Adrenal gland (tissue), 5 donors: Measurements from ENCODE around the gene CASP14.
A peak's percentile ranks its signal among the peaks of the same experiment; 100 is the strongest.

Experiments used
- POLR2A ChIP-seq, 2 donors: fragments of 450-650 bp; IDR thresholded peaks; one replicate each; pipeline ENCODE4 v1.6.1; 2017; ENCODE audit warnings: antibody characterized with exemption in 2 of 2, mild to moderate bottlenecking in 2 of 2, moderate library complexity in 1 of 2
- TF ChIP-seq, protein P1 (sequence below), 6 experiments: fragments of 450-650 bp in 4 of 6; fragments of 200-600 bp in 2 of 6; sonication (generic) in 1 of 6; IDR thresholded peaks; 1 replicate in 5 of 6; 2 replicates in 1 of 6; pipeline versions ENCODE4 v1.5.1 to v1.8.0; 2016 to 2021; ENCODE audit warnings: antibody characterized with exemption in 6 of 6, mild to moderate bottlenecking in 2 of 6, moderate library complexity in 1 of 6
- donor health status: DM: no; HTN: no; CAD: no.

DNA sequence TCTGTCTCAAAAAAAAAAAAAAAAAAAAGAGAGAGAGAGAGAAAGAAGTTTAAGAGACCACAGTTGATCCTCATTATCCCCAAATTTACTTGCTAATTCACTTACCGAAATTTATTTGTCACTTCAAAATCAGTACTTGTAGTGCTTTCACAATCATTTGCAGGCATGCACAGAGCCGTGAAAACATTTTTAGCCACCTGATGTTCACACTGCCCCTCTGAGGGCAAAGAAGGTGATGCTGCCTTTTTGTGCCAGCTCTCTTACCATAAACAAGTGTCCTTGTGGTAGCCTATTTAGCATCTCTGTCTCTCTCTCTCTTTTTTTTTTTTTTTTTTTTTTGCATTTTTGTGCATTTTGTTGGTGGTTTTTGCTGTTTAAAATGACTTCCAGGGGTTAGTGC, 24.1 kb upstream of the CASP14 start:
- TF ChIP-seq, protein P1, sequence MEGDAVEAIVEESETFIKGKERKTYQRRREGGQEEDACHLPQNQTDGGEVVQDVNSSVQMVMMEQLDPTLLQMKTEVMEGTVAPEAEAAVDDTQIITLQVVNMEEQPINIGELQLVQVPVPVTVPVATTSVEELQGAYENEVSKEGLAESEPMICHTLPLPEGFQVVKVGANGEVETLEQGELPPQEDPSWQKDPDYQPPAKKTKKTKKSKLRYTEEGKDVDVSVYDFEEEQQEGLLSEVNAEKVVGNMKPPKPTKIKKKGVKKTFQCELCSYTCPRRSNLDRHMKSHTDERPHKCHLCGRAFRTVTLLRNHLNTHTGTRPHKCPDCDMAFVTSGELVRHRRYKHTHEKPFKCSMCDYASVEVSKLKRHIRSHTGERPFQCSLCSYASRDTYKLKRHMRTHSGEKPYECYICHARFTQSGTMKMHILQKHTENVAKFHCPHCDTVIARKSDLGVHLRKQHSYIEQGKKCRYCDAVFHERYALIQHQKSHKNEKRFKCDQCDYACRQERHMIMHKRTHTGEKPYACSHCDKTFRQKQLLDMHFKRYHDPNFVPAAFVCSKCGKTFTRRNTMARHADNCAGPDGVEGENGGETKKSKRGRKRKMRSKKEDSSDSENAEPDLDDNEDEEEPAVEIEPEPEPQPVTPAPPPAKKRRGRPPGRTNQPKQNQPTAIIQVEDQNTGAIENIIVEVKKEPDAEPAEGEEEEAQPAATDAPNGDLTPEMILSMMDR (IDR thresholded peaks at IDR 0.05) = peak in 3 of 6 experiments; percentile 10 to 25 (median 20)
- no peak for TF ChIP-seq POLR2A (IDR thresholded peaks at IDR 0.05)
